ENCODE results near the gene TMIE.

TMIE gene

DNA sequence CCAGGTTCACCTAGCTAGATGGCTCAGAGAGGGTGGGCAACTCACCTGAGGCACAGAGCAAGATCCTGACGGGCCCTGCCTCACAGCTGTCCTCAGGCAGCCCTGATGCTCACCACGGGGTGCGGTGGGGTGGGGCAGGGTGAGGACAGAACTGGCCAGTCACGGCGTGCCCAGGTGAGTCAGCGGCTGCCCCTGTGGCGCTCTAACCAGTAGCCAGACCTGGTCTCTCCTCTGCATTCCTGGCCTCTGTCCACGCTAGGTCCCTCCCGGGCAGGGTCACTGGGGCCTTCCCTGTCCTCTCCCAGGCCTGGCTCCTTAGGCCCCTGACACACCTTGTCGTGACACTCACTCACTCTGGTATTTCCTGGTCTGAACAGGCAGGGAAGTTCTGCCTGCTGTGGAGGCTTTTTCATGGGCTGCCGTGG lies 8.6 kb upstream of the TMIE start:
- DNase-seq (ENCODE audit: extremely low read depth, low read depth): no peak
- TF ChIP-seq CTCF (IDR thresholded peaks at IDR 0.05; ENCODE audit: low read depth, low read length): no peak

GRCh38 chr3:46693038-46693891 lies 7.9 kb upstream of the TMIE start, which contains the start of gene ALS2CL:
ALS2CL (minus strand) TSS chr3:46693679; CDS start chr3:46689440, 4,239 bp downstream.
- no peak for TF ChIP-seq CTCF (IDR thresholded peaks at IDR 0.05; ENCODE audit: low read depth, low read length)
- DNase-seq (ENCODE audit: extremely low read depth, low read depth): no peak

DNA sequence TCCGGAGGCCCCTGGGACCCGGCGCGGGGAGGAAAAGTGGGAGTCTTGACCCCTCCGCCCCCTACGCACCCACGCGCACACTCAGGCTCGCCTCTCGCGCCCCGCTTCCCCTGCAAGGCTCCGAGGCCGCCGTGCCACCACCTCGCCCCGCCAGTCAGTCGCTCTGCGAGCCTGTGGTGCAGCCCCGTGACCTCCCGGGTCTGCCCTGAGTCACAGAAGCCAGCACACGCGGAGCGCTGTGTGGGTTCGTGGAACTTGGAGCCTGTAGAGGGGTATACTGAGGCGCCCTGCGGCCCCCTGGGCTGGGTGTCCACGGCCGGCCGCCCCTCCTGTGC lies 7.3 kb upstream of the TMIE start:
- DNase-seq (ENCODE audit: extremely low read depth, low read depth): no peak

DNA sequence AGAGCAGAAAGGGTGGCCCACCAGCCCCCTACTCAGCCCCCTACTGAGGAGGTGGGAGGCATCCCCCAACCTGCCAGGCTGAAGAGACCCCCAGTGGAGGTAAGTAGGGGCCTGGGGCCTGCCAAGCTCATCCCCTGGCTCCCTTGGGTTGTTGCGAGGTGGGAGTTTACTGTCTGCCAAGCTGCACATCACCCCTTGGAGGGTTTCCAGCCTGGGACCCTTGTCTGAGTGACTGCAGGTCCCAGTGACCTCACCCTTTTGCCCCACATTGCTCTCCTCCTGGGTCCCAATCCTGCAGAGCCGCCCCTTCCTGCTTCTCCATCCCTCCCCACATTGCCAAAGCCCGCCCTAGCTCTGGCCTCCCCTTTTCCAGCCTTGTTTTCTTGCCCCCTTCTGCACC lies 6.7 kb upstream of the TMIE start:
- no peak for DNase-seq (ENCODE audit: extremely low read depth, low read depth)
- TF ChIP-seq CTCF (IDR thresholded peaks at IDR 0.05; ENCODE audit: low read depth, low read length): no peak

More for the DNA sequence above, 7.3 kb upstream of the TMIE start:
- TF ChIP-seq CTCF (IDR thresholded peaks at IDR 0.05; ENCODE audit: low read depth, low read length): no peak

GRCh38 chr3:46695177-46695961 lies 5.8 kb upstream of the TMIE start:
- no peak for DNase-seq (ENCODE audit: extremely low read depth, low read depth)
- TF ChIP-seq CTCF (IDR thresholded peaks at IDR 0.05; ENCODE audit: low read depth, low read length): peak; percentile 4

DNA sequence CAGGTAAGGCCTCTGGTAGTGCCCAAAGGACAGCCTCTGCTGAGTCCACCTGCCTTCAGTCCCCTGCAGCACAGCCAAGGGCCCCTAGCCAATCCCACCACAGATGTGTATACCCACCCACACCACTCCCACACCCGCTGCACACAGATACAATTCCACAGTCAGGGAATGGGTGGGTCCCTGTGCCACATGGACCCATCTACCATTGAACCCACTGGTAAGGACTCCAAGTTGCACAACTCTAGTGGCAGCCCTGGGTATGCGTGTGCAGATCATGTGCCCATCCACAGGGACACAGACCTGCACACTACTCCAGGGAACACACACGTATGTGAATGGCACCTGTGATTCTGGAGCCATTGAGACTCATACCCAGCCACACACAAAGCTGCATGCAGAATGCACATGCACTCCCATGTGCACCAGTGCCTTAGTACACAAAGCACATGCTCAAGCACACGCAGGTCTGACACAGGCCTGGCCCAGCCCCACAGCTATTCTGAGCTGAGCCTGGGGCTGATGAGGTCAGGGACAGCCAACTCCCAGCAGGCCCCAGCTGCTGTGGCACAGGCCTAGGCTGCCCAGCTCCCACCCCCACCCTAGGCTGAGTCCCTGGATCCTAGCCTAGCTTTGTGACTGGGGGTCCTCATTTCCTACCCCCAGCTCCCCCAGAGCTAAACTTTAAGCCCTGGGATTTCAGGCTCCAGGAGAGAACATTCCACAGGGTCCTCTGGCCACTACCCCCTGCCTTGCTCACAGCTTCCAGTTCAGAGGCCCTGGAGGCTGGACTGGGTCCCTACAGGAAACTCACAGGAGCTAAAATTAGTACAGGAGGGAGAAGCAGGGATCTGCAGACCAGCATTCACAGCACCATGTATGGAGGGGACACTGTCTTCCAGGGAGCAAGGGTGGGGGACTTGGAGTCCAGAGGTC lies 5.0 kb upstream of the TMIE start:
- TF ChIP-seq CTCF (IDR thresholded peaks at IDR 0.05; ENCODE audit: low read depth, low read length): no peak
- no peak for DNase-seq (ENCODE audit: extremely low read depth, low read depth)

All from AG09319 (cell line).